ENCODE measurements around the gene VEGFB. TPM values are rescaled to one million over a fixed set of nuclear protein-coding genes. Genes with fewer than 3 reads are reported as not detected.

VEGFB gene
- total RNA-seq, 4 donors from 2014 or later, result 33.6 to 87.5 (median 58.2) TPM

GRCh38 chr11:64286801-64287159 is 52.4 kb downstream of the VEGFB start:
- no peaks in the 10 kb centered on the region for H3K9me3 ChIP-seq
- H3K36me3 ChIP-seq, result peaks cover 0 to 5% of the 10 kb centered on the region in 2 donors
- H3K4me1 ChIP-seq, result peaks cover 22 to 25% of the 10 kb centered on the region in 2 donors
- DNase-seq, result no peak
- no peak for ATAC-seq
- peak overlapping the region in 1 of 4 donors; percentile 84 for H3K4me3 ChIP-seq
- intact Hi-C loops (cut with DNase I; ENCODE audit: low total_unique reads) (no loop called here), in situ Hi-C loops (cut with MboI; ENCODE audit: low sequenced_read_pairs in 4 of 4) (no loop called here)
- TF ChIP-seq CTCF (IDR thresholded peaks at IDR 0.05 in 4 of 5, conservative IDR thresholded peaks at IDR 0.05 in 1 of 5) (no peak), POLR2A (IDR thresholded peaks at IDR 0.05) (no peak)
- peak overlapping the region; percentile 10 to 97 (median 92) for H3K27ac ChIP-seq
- H3K27me3 ChIP-seq, result peaks cover 0 to 10% (median 8%) of the 10 kb centered on the region in 3 donors

GRCh38 chr11:64287676-64288352 is 53.4 kb downstream of the VEGFB start:
- H3K4me3 ChIP-seq, result no peak overlapping the region
- peaks cover 22 to 32% of the 10 kb centered on the region in 2 donors for H3K4me1 ChIP-seq
- H3K9me3 ChIP-seq, result no peaks in the 10 kb centered on the region
- no peak overlapping the region for H3K27ac ChIP-seq
- intact Hi-C loops (cut with DNase I; ENCODE audit: low total_unique reads), result no loop called here
- H3K27me3 ChIP-seq, result peaks cover 7 to 18% (median 18%) of the 10 kb centered on the region in 3 donors
- ATAC-seq (no peak), DNase-seq (no peak)
- in situ Hi-C loops (cut with MboI; ENCODE audit: low sequenced_read_pairs in 4 of 4), result no loop called here
- no peaks in the 10 kb centered on the region for H3K36me3 ChIP-seq
- TF ChIP-seq POLR2A (IDR thresholded peaks at IDR 0.05), result no peak
- no peak for TF ChIP-seq CTCF (IDR thresholded peaks at IDR 0.05 in 4 of 5, conservative IDR thresholded peaks at IDR 0.05 in 1 of 5)

- H3K36me3 ChIP-seq, result no peaks in the 10 kb centered on the region
- TF ChIP-seq POLR2A (IDR thresholded peaks at IDR 0.05), result no peak
- TF ChIP-seq CTCF (IDR thresholded peaks at IDR 0.05 in 4 of 5, conservative IDR thresholded peaks at IDR 0.05 in 1 of 5), result no peak
- H3K4me1 ChIP-seq, result peaks cover 19 to 28% of the 10 kb centered on the region in 2 donors
- H3K27me3 ChIP-seq, result peaks cover 12 to 24% (median 23%) of the 10 kb centered on the region in 3 donors
- in situ Hi-C loops (cut with MboI; ENCODE audit: low sequenced_read_pairs in 4 of 4) (no loop called here), intact Hi-C loops (cut with DNase I; ENCODE audit: low total_unique reads) (no loop called here)
- no peak overlapping the region for H3K4me3 ChIP-seq
- DNase-seq, result no peak
- no peak overlapping the region for H3K27ac ChIP-seq
- no peaks in the 10 kb centered on the region for H3K9me3 ChIP-seq
- ATAC-seq, result no peak
These were observed 54.0 kb downstream of the VEGFB start for GRCh38 chr11:64288353-64288750.

Other genes with a start within 250 kb of the VEGFB start
- 10 to 100 TPM; 48.0 to 70.3 (median 59.5) TPM for gene OTUB1, start 248.1 kb upstream of the VEGFB start, total RNA-seq
- gene FLRT1, start 198.7 kb upstream of the VEGFB start, total RNA-seq, result not detected
- 100 to 1,000 TPM; 162 to 308 (median 205) TPM for gene MACROD1, start 68.5 kb upstream of the VEGFB start, total RNA-seq
- gene STIP1, start 48.4 kb upstream of the VEGFB start, total RNA-seq, result 100 to 1,000 TPM; 141 to 193 (median 168) TPM
- gene FERMT3, start 27.9 kb upstream of the VEGFB start, total RNA-seq, result 10 to 100 TPM in 1 of 4 donors, 1 to 10 TPM in 3; 2.8 to 10.4 (median 6.1) TPM
- gene TRPT1, start 8.4 kb upstream of the VEGFB start, total RNA-seq, result 100 to 1,000 TPM in 3 of 4 donors, 10 to 100 TPM in 1; 80.9 to 231 (median 139) TPM
- gene NUDT22, start 8.3 kb upstream of the VEGFB start, total RNA-seq, result 10 to 100 TPM; 32.3 to 70.7 (median 53.4) TPM
- gene DNAJC4, start 4.0 kb upstream of the VEGFB start, total RNA-seq, result 10 to 100 TPM; 13.8 to 30.0 (median 18.9) TPM
- gene FKBP2, start 6.5 kb downstream of the VEGFB start, total RNA-seq, result 10 to 100 TPM; 20.2 to 54.7 (median 27.6) TPM
- gene PPP1R14B, start 12.4 kb downstream of the VEGFB start, total RNA-seq, result 100 to 1,000 TPM; 144 to 444 (median 237) TPM
- 1 to 10 TPM; 4.7 to 9.7 (median 6.2) TPM for gene PLCB3, start 16.9 kb downstream of the VEGFB start, total RNA-seq
- 10 to 100 TPM; 27.8 to 88.0 (median 76.3) TPM for gene BAD, start 50.1 kb downstream of the VEGFB start, total RNA-seq
- gene GPR137, start 51.3 kb downstream of the VEGFB start, total RNA-seq, result 10 to 100 TPM; 13.8 to 28.9 (median 20.4) TPM
- gene KCNK4, start 56.7 kb downstream of the VEGFB start, total RNA-seq, result not detected
- not detected for gene CATSPERZ, start 65.8 kb downstream of the VEGFB start, total RNA-seq
- 100 to 1,000 TPM; 192 to 471 (median 260) TPM for gene ESRRA, start 70.9 kb downstream of the VEGFB start, total RNA-seq
- 100 to 1,000 TPM; 133 to 226 (median 194) TPM for gene TRMT112, start 83.0 kb downstream of the VEGFB start, total RNA-seq
- gene PRDX5, start 83.5 kb downstream of the VEGFB start, total RNA-seq, result 100 to 1,000 TPM; 170 to 257 (median 219) TPM
- gene CCDC88B, start 105.6 kb downstream of the VEGFB start, total RNA-seq, result 1 to 10 TPM in 3 of 4 donors, under 1 TPM in 1; 0.98 to 5.2 (median 2.1) TPM
- 10 to 100 TPM; 16.6 to 27.0 (median 17.2) TPM for gene RPS6KA4, start 124.6 kb downstream of the VEGFB start, total RNA-seq

Data from gastrocnemius medialis (tissue), 4 donors.